ENCODE measurements around the gene PHACTR2. TPM values are rescaled to one million over a fixed set of nuclear protein-coding genes. Genes with fewer than 3 reads are reported as not detected.

PHACTR2 gene
- total RNA-seq, 1 experiment from 2014 or later = 27.6 TPM

- DNase-seq (ENCODE audit: low read depth, low spot score) = no peak
- POLR2A ChIA-PET = no interaction called here
- H4K20me1 ChIP-seq (ENCODE audit: insufficient read depth) = no peaks in the 10 kb centered on the region
- CTCF ChIA-PET = interaction anchor here (0.6 kb wide), 1 partner anchor 263 kb away, joined by 3 read pairs; no protein-coding TSS in a partner anchor
- TF ChIP-seq SP1 (IDR thresholded peaks at IDR 0.05; ENCODE audit: low read depth) (no peak), SRF (IDR thresholded peaks at IDR 0.05; ENCODE audit: low read depth) (no peak), POLR2AphosphoS5 (IDR thresholded peaks at IDR 0.05; ENCODE audit: low read depth, low read length) (no peak), FOSL1 (IDR thresholded peaks at IDR 0.05; ENCODE audit: low read depth) (no peak)
- ATAC-seq = no peak
- H2AFZ ChIP-seq (ENCODE audit: low read depth, low read length, poor library complexity, severe bottlenecking) = no peak overlapping the region
- no peak overlapping the region for H3K27ac ChIP-seq (ENCODE audit: low read depth, low read length)
- peaks cover 4 to 6% of the 10 kb centered on the region in 2 experiments; a peak in 2 of 4 replicates for H3K9me3 ChIP-seq (ENCODE audit: control insufficient read depth in 1 of 2, insufficient read depth in 1 of 2, low read depth in 1 of 2, low read length in 2 of 2)
- H3K4me3 ChIP-seq (replicated peaks in 1 of 2; ENCODE audit: low read depth in 1 of 2, low read length in 2 of 2) = peak overlapping the region; percentile 77 to 80
- H3K9me2 ChIP-seq (ENCODE audit: insufficient read depth) = no peaks in the 10 kb centered on the region
- RAD21 ChIA-PET (ENCODE audit: low non-redundant PET in 1 of 2, low total read pairs in 2 of 2, uncharacterized antibody in 2 of 2, unreplicated experiment in 2 of 2) = interaction anchor here in 1 of 2 experiments (0.6 kb wide), 1 partner anchor 70 kb away, joined by 3 read pairs; no protein-coding TSS in a partner anchor
- no peaks in the 10 kb centered on the region for H3K36me3 ChIP-seq (ENCODE audit: control insufficient read depth in 1 of 2, insufficient read depth in 2 of 2, low read length in 2 of 2)
- H3K79me2 ChIP-seq (ENCODE audit: insufficient read depth, low read length) = peaks cover 39% of the 10 kb centered on the region
- no TSS peak for BruUV-seq (replicated peaks)
- H3K4me1 ChIP-seq (ENCODE audit: control insufficient read depth in 1 of 2, insufficient read depth in 2 of 2, low read length in 2 of 2) = peaks cover 49 to 59% of the 10 kb centered on the region in 2 experiments
- peak overlapping the region; percentile 85 for H3K4me2 ChIP-seq (ENCODE audit: low read length)
- H3K9ac ChIP-seq (ENCODE audit: low read length) = peak overlapping the region; percentile 79
- intact Hi-C loops (cut with micrococcal nuclease) = loop anchor here (5.0 kb wide), 1 partner anchor 165 kb away; the partner anchor contains the start of gene LTV1
- no peaks in the 10 kb centered on the region for H3K27me3 ChIP-seq (ENCODE audit: insufficient read depth, low read length)
Observed at GRCh38 chr6:143677577-143677890, 231 bp upstream of the PHACTR2 start.

- no TSS peak for BruUV-seq (replicated peaks)
- Histone ChIP-seq H3K4me2 (ENCODE audit: low read length) (peak overlapping the region; percentile 85), H3K9ac (ENCODE audit: low read length) (peak overlapping the region; percentile 79), H3K79me2 (ENCODE audit: insufficient read depth, low read length) (peaks cover 47% of the 10 kb centered on the region), H3K27me3 (ENCODE audit: insufficient read depth, low read length) (no peaks in the 10 kb centered on the region), H3K9me3 (ENCODE audit: control insufficient read depth in 1 of 2, insufficient read depth in 1 of 2, low read depth in 1 of 2, low read length in 2 of 2) (peaks cover 6 to 10% of the 10 kb centered on the region in 2 experiments; a peak in 2 of 4 replicates), H3K4me3 (replicated peaks in 1 of 2; ENCODE audit: low read depth in 1 of 2, low read length in 2 of 2) (peak overlapping the region; percentile 77 to 80), H4K20me1 (ENCODE audit: insufficient read depth) (no peaks in the 10 kb centered on the region), H2AFZ (ENCODE audit: low read depth, low read length, poor library complexity, severe bottlenecking) (no peak overlapping the region), H3K36me3 (ENCODE audit: control insufficient read depth in 1 of 2, insufficient read depth in 2 of 2, low read length in 2 of 2) (no peaks in the 10 kb centered on the region), H3K9me2 (ENCODE audit: insufficient read depth) (no peaks in the 10 kb centered on the region), H3K4me1 (ENCODE audit: control insufficient read depth in 1 of 2, insufficient read depth in 2 of 2, low read length in 2 of 2) (peaks cover 38 to 44% of the 10 kb centered on the region in 2 experiments), H3K27ac (ENCODE audit: low read depth, low read length) (no peak overlapping the region)
- CTCF ChIA-PET = no interaction called here
- DNase-seq (ENCODE audit: low read depth, low spot score) = no peak
- POLR2A ChIA-PET = no interaction called here
- ATAC-seq = no peak
- no peak for TF ChIP-seq ATF3 (IDR thresholded peaks at IDR 0.05)
- TF ChIP-seq CEBPB (IDR thresholded peaks at IDR 0.05; ENCODE audit: low read depth) = no peak
- TF ChIP-seq CTCF (IDR thresholded peaks at IDR 0.05 in 2 of 3, conservative IDR thresholded peaks at IDR 0.05 in 1 of 3; ENCODE audit: borderline replicate concordance in 1 of 3, insufficient read depth in 1 of 3, low read depth in 2 of 3, low read length in 2 of 3) = no peak
- TF ChIP-seq ZBTB33 (IDR thresholded peaks at IDR 0.05; ENCODE audit: extremely low read depth, insufficient replicate concordance, low read length) = no peak
- no peak for TF ChIP-seq ZNF274 (IDR thresholded peaks at IDR 0.05; ENCODE audit: low read depth, low read length)
- TF ChIP-seq POLR2AphosphoS5 (IDR thresholded peaks at IDR 0.05; ENCODE audit: low read depth, low read length) = no peak
- no peak for TF ChIP-seq CBX3 (IDR thresholded peaks at IDR 0.05; ENCODE audit: low read depth)
- no peak for TF ChIP-seq FOSL1 (IDR thresholded peaks at IDR 0.05; ENCODE audit: low read depth)
- TF ChIP-seq SIN3A (IDR thresholded peaks at IDR 0.05; ENCODE audit: low read depth) = no peak
- no peak for TF ChIP-seq ZFX (IDR thresholded peaks at IDR 0.05)
- TF ChIP-seq POLR2A (IDR thresholded peaks at IDR 0.05; ENCODE audit: borderline replicate concordance, extremely low read depth, insufficient read depth, insufficient read length) = no peak
- TF ChIP-seq RAD21 (IDR thresholded peaks at IDR 0.05; ENCODE audit: low read depth) = no peak
- RAD21 ChIA-PET (ENCODE audit: low non-redundant PET in 1 of 2, low total read pairs in 2 of 2, uncharacterized antibody in 2 of 2, unreplicated experiment in 2 of 2) = no interaction called here
- intact Hi-C loops (cut with micrococcal nuclease) = loop anchor here (5.0 kb wide), 1 partner anchor 163 kb away; the partner anchor contains the start of gene LTV1
Observed at GRCh38 chr6:143679041-143679440, 1.3 kb downstream of the PHACTR2 start.
